ENCODE measurements around the gene NTSR1.

The NTSR1 gene

DNA sequence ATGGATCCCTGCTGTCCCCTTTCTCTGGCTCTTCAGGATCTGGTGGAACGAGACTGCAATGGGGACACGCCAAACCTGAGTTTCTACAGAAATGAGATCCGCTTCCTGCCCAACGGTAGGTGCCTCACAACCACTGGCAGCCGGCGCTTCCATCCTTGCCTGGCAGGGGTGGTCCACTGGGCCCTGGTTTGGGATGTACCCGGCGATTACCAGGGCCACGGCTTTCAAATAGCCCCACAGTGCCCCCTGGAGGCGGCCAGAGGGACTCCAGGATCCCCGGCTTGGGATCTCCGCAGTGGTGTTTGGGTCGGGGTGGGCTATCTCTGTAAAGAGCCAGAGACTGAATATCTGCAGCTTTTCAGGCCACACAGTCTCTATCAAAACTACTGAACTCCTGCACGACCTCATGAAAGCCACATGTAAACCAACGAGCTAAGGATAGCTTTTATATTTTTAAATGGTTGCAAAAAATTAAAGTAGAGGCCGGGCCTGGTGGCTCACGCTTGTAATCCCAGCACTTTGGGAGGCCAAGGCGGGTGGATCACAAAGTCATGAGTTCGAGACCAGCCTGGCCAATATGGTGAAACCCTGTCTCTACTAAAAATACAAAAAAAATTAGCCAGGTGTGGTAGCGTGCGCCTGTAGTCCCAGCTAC is 99.7 kb downstream of the NTSR1 start:
- no peaks in the 10 kb centered on the region for H3K9me3 ChIP-seq (ENCODE audit: severe bottlenecking)
- DNase-seq = peak; percentile 70
- TF ChIP-seq, protein P1, sequence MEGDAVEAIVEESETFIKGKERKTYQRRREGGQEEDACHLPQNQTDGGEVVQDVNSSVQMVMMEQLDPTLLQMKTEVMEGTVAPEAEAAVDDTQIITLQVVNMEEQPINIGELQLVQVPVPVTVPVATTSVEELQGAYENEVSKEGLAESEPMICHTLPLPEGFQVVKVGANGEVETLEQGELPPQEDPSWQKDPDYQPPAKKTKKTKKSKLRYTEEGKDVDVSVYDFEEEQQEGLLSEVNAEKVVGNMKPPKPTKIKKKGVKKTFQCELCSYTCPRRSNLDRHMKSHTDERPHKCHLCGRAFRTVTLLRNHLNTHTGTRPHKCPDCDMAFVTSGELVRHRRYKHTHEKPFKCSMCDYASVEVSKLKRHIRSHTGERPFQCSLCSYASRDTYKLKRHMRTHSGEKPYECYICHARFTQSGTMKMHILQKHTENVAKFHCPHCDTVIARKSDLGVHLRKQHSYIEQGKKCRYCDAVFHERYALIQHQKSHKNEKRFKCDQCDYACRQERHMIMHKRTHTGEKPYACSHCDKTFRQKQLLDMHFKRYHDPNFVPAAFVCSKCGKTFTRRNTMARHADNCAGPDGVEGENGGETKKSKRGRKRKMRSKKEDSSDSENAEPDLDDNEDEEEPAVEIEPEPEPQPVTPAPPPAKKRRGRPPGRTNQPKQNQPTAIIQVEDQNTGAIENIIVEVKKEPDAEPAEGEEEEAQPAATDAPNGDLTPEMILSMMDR (IDR thresholded peaks at IDR 0.05; ENCODE audit: low read depth, low read length) = peak; percentile 75
- H3K36me3 ChIP-seq = peaks cover 60% of the 10 kb centered on the region
- no peak overlapping the region for H3K27ac ChIP-seq
- no peak overlapping the region for H3K4me3 ChIP-seq (ENCODE audit: low read depth, low read length)
- H3K27me3 ChIP-seq (ENCODE audit: insufficient read depth, low read depth, severe bottlenecking) = no peaks in the 10 kb centered on the region

DNA sequence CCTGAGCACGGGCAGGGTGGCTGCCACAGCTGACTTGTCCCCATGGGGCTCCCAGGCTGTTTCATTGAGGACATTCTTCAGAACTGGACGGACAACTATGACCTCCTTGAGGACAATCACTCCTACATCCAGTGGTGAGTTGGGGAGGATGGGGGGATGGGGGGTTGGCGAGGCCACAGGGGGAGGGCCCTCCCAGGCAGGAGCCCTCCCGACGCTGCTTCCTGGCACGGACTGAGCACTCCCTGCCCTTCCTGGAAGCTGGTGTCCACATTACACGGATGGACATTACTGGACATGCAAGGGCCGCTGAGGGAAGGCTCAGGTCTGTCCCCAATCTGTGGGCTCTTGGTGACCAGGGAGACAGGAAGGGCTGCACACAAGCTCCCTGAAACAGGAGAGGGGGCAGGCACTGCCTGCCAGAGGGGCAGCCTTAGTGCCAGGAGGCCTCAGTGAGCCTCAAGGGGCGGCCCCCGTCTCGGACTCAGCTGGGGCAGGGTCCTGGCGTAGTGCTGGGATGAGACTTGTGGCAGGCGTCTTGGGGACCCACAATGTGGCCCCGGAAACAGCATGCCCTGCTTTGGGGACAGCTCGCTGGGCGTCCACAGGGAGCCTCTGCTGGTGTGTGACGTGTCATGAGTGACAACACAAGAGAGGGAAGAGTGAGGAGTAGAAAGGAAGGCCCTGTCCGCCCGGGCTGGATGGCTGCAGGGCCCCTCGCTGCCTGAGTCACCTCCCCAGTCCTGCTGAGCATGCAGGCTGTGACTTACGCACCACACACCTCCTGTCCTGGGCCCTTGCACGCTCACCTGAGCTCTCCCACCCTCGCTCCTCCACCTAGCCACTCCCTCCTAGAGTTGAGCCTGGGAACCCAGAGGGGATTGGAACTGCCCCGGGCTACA is 101.1 kb downstream of the NTSR1 start:
- Histone ChIP-seq H3K4me3 (ENCODE audit: low read depth, low read length) (no peak overlapping the region), H3K27me3 (ENCODE audit: insufficient read depth, low read depth, severe bottlenecking) (no peaks in the 10 kb centered on the region), H3K36me3 (peaks cover 66% of the 10 kb centered on the region), H3K9me3 (ENCODE audit: severe bottlenecking) (no peaks in the 10 kb centered on the region), H3K27ac (no peak overlapping the region)
- DNase-seq = no peak
- TF ChIP-seq, protein P1 (IDR thresholded peaks at IDR 0.05; ENCODE audit: low read depth, low read length) = no peak

DNA sequence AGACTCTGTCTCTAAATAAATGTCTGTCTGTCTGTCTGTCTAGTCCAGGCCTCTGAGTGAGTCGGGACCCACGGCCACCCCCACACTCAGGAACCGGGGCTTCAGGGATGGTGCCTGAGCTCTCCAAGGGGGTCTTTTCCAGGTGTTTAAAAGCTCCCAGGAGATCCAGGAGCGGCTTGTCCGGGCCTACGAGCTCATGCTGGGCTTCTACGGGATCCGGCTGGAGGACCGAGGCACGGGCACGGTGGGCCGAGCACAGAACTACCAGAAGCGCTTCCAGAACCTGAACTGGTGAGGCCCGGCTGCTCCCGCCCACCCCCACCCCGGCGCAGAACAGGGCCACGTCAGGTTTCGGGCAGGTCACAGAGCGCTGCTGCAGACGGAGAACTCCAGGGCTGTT is 102.7 kb downstream of the NTSR1 start:
- no peaks in the 10 kb centered on the region for H3K9me3 ChIP-seq (ENCODE audit: severe bottlenecking)
- no peak for DNase-seq
- no peak overlapping the region for H3K4me3 ChIP-seq (ENCODE audit: low read depth, low read length)
- H3K27me3 ChIP-seq (ENCODE audit: insufficient read depth, low read depth, severe bottlenecking) = no peaks in the 10 kb centered on the region
- TF ChIP-seq, protein P1 (IDR thresholded peaks at IDR 0.05; ENCODE audit: low read depth, low read length) = no peak
- no peak overlapping the region for H3K27ac ChIP-seq
- H3K36me3 ChIP-seq = peaks cover 63% of the 10 kb centered on the region

DNA sequence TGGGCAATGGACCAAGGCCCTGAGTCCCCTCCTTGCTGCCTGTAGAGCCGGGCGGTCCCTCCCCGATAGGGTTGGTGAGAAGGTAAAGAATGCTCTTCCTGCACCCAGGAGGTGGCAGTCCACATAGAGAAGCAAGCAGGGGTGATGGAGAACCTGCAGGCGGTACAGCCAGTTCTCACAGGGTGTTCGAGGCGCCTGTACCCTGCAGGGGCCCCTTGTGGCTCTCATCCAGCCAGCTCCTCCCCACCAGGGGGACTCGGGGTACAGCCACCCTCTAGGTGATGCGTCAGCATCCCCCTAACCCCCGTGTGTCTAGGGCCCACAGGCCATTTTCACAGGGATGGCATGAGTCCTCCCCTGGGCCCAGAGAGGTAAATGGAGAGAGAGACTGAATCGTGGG is 103.1 kb downstream of the NTSR1 start:
- no peak for DNase-seq
- TF ChIP-seq, protein P1 (IDR thresholded peaks at IDR 0.05; ENCODE audit: low read depth, low read length) = no peak
- Histone ChIP-seq H3K27me3 (ENCODE audit: insufficient read depth, low read depth, severe bottlenecking) (no peaks in the 10 kb centered on the region), H3K27ac (no peak overlapping the region), H3K4me3 (ENCODE audit: low read depth, low read length) (no peak overlapping the region), H3K36me3 (peaks cover 62% of the 10 kb centered on the region), H3K9me3 (ENCODE audit: severe bottlenecking) (no peaks in the 10 kb centered on the region)
